Stimulated activated CD8-positive, alpha-beta memory T cell treated with anti-CD3 and anti-CD28 coated beads, Interleukin-4, amount 100 ng/mL, for 1 hour (primary cell): Measurements from ENCODE around the gene PRDX3.
A peak's percentile ranks its signal among the peaks of the same experiment; 100 is the strongest.

ENCODE experiments used
- DNase-seq, 2 donors: peaks; one replicate each; pipeline ENCODE4 v3.0.0-alpha.2; 2020; ENCODE audit warnings: low read depth in 2 of 2, low spot score in 1 of 2

PRDX3 gene

GRCh38 chr10:119178372-119179119, at the start of gene PRDX3:
Gene PRDX3, minus strand, starts transcription at chr10:119178812. Its CDS starts 22 bp downstream, at chr10:119178790.
- DNase-seq, result peak; percentile 70 to 83

- DNase-seq, result no peak
Measured at GRCh38 chr10:119227825-119228224, 49.2 kb upstream of the PRDX3 start.

DNA sequence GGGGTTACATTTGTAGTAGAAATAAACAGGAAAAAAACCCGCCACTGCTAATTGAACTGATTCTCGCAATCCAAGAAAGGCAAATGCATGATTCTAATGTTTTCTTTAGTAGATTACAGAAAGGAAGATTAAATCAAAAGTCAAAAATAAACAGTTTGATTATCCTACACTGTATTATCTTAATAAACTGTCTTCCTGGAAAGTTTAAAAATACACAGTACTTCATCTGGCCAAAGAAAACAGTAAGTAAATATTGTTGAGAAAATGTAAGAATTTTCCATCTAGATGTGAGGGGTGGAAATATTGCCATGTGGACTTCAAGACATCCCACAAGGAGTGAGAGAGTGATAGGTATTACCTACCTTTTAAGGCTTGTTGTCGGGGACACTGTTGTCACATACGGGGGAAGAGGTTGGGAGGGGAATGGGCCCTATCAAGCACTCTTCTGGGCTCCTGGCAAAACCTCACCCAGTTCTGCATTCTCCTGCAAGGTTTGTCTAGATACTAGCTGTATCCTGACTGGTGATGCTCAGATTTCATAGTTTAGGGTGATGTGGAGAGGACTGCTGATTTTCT, 46.6 kb upstream of the PRDX3 start:
- DNase-seq, result no peak

- no peak for DNase-seq
Measured at GRCh38 chr10:119222966-119223386, 44.4 kb upstream of the PRDX3 start.

- no peak for DNase-seq
Measured at GRCh38 chr10:119222537-119222936, 43.9 kb upstream of the PRDX3 start.

DNA sequence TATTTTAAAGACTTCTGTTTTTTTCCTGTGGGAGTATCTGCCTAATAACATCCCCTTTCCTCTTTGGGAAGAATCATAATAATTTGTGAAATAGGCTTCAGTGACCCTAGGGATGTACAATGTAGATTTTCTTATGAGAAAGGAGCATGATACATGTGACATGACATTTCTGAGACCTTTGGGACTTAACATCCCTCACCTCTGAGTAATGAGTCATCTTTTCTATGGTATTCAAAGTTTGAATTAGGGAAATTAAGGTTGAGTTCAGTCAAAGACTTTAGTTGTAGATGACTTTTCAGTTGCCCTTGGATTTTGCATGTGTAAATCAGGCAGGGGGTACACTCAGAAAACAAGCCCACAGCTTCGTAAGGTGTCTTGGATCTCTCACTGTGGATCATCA, 43.1 kb upstream of the PRDX3 start:
- no peak for DNase-seq

DNA sequence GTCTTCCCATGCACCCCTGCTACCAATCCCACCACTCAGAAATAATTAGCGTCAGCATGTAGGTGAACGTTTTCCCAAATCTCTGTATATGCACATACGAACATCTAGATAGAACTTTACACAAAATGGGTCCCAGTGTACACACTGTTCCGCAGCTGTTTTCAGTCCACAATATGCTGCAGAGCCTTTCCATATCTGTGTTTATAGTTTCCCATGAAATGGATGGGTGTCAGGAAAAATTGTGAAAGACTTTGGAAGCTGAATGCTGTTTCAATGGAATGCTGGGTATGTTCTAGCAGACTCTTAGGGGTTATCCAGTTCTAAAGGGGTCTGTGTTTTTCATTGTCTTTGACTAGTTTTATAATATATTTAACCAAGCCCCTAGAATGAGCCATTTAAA, 42.6 kb upstream of the PRDX3 start:
- DNase-seq, result no peak

DNA sequence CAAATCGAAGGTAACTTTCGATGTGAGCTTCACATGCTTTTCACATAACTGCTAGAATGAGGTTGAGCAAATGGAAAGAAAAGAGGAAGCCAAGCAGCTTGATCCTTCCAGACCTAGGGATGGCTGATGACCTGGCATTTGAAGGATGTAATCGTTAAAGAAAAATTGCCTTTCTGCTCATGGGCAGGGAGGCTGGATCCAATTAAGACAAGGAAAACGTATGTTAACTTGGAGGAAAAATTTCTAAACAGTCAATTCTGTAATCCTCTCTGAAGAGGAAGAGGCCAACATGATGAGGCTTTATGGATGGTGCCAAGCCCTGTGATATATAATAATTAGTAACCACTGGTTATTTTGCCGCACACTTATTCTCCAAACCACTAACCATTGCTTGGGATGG, 41.3 kb upstream of the PRDX3 start:
- no peak for DNase-seq

DNA sequence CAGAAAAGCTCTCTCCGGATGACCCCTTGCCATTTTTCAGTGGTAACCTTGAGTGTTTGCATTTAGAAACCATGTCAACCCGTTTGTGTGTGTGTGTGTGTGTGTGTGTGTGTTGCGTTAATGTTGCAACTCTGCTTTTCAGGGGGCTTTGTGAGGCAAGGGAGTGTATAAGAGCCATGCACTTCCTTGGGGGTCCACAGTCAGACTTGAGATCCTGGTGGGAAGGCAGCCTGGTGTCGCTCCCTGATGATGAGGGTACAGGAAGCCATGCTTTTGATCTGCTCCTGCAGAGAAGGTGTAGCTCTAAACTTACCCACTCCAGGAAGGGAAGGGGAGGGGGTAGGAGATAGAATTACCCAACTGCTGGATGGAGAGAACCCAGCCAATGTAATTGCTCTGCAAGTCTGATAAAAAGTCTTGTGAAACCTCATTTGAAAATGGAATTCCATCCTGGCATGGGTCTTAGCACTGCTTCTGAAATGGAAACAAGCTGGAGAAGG, 39.4 kb upstream of the PRDX3 start:
- no peak for DNase-seq

DNA sequence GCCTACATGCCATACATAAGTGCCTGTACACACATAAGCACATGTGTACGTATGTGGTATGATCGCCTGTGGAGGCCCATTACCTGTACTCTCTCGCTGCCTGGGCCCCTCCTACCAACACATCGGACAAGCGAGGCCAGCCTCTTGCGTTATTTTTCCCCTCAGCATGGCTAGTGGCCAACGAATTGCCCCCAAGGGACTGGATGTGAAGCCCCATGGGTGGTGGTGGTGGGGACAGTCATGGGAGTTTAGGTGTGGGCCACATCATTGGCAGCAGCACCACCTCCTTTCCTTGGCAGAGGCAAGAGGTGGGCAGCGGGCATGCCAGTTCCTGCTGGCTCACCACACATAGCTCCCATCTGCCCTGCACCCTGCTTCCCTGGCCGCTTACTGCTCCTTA, 38.8 kb upstream of the PRDX3 start:
- no peak for DNase-seq

DNA sequence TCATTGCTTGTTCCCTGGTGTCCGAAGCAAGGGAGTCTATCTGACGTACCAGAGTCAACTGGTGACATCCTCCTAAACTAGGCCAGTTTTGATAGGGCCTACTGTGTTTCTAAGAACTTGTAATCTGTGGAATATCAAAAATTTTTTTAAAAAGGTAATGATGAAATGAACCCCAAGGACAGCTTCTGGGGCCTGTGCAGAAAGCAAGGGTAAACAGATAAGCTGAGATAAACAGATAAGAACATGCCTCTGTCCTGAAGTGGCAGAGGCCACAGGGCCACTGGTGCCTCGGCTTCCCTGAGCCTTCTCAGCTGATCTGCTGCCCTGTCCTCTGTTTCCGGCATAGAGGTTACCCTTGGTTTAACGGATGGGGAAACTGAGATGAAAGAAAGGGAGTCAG, 37.5 kb upstream of the PRDX3 start:
- DNase-seq, result no peak

DNA sequence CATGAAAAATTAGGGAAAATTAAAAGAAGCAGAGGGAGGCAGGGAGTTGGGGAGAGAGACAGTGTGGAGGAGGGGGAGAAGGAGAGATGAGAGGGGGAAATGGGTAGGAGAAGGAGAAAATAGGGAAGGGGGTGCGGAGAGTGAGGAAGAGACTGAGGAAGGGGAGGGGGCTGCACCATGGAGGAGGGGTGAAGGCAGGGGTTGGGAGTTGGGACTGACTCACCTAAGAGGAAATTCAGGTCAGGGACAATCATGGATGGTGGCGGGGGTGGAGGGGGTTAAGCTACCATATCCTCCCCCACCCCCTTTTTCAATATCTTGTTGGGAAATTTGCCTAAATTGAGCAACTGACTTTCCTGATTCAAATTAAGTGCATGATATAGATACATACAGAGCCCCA, 36.8 kb upstream of the PRDX3 start:
- DNase-seq, result no peak

DNA sequence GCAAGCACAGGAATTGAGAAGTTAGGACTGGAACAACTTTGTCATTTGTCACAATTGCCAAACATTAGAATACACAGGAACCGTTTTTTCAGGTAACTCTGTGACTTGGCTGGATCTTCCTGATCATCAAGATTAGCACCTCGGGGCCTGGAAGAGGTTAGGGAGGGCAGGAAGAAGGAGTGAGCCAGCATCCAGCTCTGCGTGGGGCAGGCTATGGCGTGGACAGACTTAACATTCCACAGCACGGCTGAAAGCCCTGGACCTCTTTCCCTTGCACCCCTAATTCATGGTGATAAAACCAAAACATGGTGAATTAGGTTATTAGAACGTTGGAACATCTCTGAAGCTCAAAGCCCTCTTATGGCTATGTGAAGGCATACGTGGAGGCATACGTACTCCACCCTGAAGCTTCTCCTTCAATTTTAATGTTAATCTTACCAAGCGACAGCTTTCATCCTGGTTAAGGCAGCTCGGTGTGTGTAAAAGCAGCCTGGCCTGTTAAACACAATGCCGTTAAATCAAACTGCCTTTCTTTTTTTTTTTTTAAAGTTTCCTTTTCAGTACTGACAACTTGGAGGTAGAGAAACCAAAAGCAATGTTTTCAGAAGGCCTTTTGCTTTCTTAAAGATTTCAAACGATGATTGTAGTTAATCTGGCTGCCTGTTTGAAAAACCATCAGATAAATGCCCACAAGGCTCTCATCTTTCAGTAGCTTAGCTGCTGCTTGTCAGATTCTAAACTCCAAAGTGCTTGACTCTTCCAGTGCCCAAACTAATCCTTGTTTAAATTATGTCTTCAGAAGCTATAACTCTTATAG, 33.2 kb upstream of the PRDX3 start:
- DNase-seq, result no peak

GRCh38 chr10:119211176-119211575, 32.6 kb upstream of the PRDX3 start:
- DNase-seq, result no peak

- no peak for DNase-seq
Measured at GRCh38 chr10:119210633-119211032, 32.0 kb upstream of the PRDX3 start.

- DNase-seq, result no peak
Measured at GRCh38 chr10:119209736-119210355, 31.2 kb upstream of the PRDX3 start.

DNA sequence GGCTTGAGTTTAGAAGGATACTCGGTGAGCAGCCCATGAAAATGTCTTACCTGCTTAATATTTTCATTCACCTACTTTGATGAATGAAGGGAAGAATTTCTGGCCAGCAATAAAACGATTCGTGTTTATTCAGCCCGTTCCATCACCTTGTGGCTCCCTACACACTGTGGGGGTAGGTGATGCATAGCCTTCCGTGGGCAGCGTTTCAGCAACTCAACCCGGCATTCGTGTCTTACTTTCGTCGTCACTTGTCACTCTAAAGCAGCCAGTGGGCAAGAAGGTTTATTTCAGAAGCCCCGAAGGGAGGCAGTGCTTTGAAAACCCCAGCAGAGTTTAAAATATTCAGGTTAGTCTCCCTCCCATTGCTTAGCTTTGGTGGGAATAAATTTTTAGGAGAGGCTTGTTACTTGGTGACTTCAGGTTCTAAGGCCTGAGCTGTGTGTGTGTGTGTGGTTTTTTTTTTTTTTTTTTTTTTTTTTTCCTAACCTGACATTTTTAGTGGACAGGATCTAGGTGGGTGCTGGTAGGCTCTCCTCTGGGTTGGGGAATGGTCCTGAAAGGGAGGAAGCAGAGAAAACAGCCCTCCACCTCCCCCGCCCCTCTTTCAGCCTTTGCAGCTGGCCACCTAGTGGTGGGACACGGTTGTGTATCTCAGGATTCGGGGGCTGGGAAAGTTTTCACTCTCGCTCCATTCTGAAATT, 30.6 kb upstream of the PRDX3 start:
- DNase-seq, result peak; percentile 25 to 27

- DNase-seq, result no peak
Measured at GRCh38 chr10:119208553-119208940, 29.9 kb upstream of the PRDX3 start.

DNA sequence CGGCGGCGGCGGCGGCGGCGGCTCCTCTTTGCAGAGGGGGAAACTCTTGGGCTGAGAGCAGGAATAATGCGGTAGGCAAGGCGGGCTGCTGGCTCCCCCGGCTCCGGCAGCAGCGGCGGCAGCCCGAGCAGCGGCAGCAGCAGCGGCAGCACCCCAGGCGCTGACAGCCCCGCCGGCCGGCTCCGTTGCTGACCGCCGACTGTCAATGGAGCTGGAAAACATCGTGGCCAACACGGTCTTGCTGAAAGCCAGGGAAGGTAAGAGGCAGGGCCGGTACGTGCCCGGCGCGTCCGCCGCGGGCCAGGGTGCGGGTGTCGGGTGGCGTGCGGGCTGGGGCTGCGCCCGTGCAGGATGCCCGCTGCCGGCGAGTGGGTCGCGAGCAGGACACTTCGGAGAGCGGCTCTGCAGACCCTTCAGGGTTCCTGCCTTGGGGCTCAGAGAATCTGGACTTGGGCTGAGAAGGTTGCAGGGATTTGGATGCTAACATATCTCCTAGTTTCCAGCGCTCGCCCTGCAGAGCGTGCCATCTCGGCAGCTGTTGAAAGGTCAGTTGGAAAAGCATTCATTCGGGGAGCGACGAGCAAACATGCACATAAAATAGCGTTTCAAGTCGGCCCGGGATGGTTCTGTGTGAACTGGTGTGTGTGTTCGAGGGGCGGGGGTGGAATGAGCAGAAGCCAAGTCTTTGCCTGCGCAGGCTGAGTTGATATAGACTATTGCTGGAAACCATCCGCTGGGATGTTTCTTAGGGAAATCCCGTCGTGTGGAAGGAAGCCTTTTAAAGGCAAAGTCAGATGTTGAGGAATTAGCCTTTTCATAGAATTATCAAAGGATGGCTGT, 29.3 kb upstream of the PRDX3 start:
- no peak for DNase-seq

DNA sequence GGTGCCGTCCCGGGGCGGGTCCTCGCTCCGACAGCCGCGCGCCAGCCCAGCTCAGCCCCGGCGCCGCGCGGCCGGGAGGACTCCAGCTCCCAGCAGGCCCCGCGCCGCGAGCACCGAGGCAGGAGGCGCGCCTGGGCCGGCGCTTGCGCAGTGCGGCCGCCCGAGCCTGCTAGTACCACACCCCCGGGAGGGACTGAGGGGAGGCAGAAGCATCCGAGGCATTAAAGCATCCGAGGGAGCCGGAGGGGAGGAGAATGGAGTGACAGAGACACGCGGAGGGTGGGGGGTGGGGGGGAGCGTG, 28.7 kb upstream of the PRDX3 start, which contains the start of gene GRK5:
TSS of gene GRK5 (plus strand) at position 206 of the 301 bp plus-strand sequence. CDS start 347 bp downstream, outside the sequence.
- DNase-seq, result peak; percentile 79 to 89
